Measurements from ENCODE around the gene RB1. TPM values are rescaled to one million over a fixed set of nuclear protein-coding genes. Genes with fewer than 3 reads are reported as not detected.

Gene RB1
- total RNA-seq, 2 donors from 2014 or later, result 28.5 TPM

DNA sequence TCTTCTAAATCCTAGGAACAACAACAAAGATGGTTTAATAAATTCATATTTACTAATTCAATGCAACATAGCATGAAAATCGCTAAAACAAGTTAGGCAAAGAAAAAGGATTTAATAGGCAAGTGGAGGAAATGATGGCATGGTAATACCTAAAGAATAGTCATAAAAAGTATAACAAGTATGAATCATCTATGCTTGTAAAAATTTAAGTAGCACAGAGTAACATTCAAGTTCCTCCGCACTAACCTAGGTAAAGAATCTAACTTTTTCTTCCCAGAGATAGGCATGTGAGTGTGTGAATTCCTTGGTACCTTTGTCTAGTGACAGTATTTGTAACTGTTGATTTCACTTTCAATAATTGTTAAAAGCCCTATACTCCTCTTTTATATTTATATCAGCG is 186.7 kb downstream of the RB1 start:
- H3K4me3 ChIP-seq, result no peak overlapping the region
- H3K9ac ChIP-seq (ENCODE audit: low read depth in 2 of 2, low read length in 2 of 2), result no peak overlapping the region
- H3K36me3 ChIP-seq, result no peaks in the 10 kb centered on the region
- H3K27ac ChIP-seq, result no peak overlapping the region
- no peaks in the 10 kb centered on the region for H3K4me1 ChIP-seq
- H3K9me3 ChIP-seq, result no peaks in the 10 kb centered on the region
- DNase-seq, result no peak
- TF ChIP-seq CTCF (IDR thresholded peaks at IDR 0.05), result no peak
- intact Hi-C loops (cut with DNase I), result no loop called here
- no peaks in the 10 kb centered on the region for H3K27me3 ChIP-seq

- Histone ChIP-seq H3K27ac (peak overlapping the region; percentile 78), H3K36me3 (no peaks in the 10 kb centered on the region), H3K9me3 (no peaks in the 10 kb centered on the region), H3K4me1 (no peaks in the 10 kb centered on the region), H3K9ac (ENCODE audit: low read depth in 2 of 2, low read length in 2 of 2) (no peak overlapping the region), H3K27me3 (no peaks in the 10 kb centered on the region), H3K4me3 (no peak overlapping the region)
- no peak for DNase-seq
- TF ChIP-seq CTCF (IDR thresholded peaks at IDR 0.05), result no peak
- intact Hi-C loops (cut with DNase I), result no loop called here
Measured at GRCh38 chr13:48491423-48492095, 188.0 kb downstream of the RB1 start.

GRCh38 chr13:48492096-48492440 is 188.5 kb downstream of the RB1 start:
- Histone ChIP-seq H3K4me1 (no peaks in the 10 kb centered on the region), H3K36me3 (no peaks in the 10 kb centered on the region), H3K9ac (ENCODE audit: low read depth in 2 of 2, low read length in 2 of 2) (no peak overlapping the region), H3K9me3 (no peaks in the 10 kb centered on the region), H3K27me3 (no peaks in the 10 kb centered on the region), H3K27ac (peak overlapping the region; percentile 78), H3K4me3 (no peak overlapping the region)
- DNase-seq, result no peak
- TF ChIP-seq CTCF (IDR thresholded peaks at IDR 0.05), result no peak
- intact Hi-C loops (cut with DNase I), result no loop called here

GRCh38 chr13:48492470-48493065 is 189.0 kb downstream of the RB1 start:
- H3K9me3 ChIP-seq, result no peaks in the 10 kb centered on the region
- peak; percentile 56 for DNase-seq
- intact Hi-C loops (cut with DNase I), result no loop called here
- H3K27me3 ChIP-seq, result no peaks in the 10 kb centered on the region
- no peaks in the 10 kb centered on the region for H3K36me3 ChIP-seq
- no peaks in the 10 kb centered on the region for H3K4me1 ChIP-seq
- H3K4me3 ChIP-seq, result no peak overlapping the region
- no peak overlapping the region for H3K9ac ChIP-seq (ENCODE audit: low read depth in 2 of 2, low read length in 2 of 2)
- TF ChIP-seq CTCF (IDR thresholded peaks at IDR 0.05), result no peak
- H3K27ac ChIP-seq, result peak overlapping the region; percentile 78

DNA sequence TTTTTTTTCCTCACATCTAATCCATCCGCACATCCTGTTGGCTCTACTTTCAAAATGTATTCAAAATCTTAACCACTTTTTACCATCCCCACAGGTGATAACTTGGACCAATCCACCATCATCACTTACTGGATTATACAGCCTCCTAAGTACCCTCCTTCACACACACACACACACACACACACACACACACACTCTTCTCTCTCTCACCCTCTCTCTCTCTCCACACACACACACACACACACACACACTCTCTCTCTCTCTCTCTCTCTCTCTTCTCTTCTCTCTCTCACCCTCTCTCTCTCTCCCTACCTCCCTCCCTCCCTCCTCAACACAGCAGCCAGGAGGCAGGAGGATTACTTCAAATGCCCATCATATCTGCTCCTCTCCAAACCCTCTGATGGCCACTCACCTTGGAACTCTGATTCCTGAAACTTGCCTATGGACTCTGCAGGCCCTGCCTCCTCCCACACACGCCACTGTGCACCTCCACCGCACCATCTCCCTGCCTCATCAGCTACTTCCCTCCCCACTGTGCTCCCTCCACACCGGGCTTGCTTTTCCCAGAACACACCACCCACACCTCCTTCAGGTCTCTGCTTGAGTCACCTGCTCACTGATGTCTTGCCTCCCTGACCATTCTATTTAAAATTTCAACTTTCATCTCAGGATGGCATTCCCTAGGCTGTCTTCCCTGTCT is 189.7 kb downstream of the RB1 start:
- TF ChIP-seq CTCF (IDR thresholded peaks at IDR 0.05), result no peak
- no peak for DNase-seq
- no peak overlapping the region for H3K4me3 ChIP-seq
- no peaks in the 10 kb centered on the region for H3K27me3 ChIP-seq
- H3K4me1 ChIP-seq, result no peaks in the 10 kb centered on the region
- no peak overlapping the region for H3K27ac ChIP-seq
- no peak overlapping the region for H3K9ac ChIP-seq (ENCODE audit: low read depth in 2 of 2, low read length in 2 of 2)
- no peaks in the 10 kb centered on the region for H3K9me3 ChIP-seq
- intact Hi-C loops (cut with DNase I), result no loop called here
- no peaks in the 10 kb centered on the region for H3K36me3 ChIP-seq

Measured in colonic mucosa (tissue), 4 donors.